Peyer's patch (tissue), 4 donors: ENCODE data around the gene KASH5. TPM values are rescaled to one million over a fixed set of nuclear protein-coding genes. Genes with fewer than 3 reads are reported as not detected.

Experiments
- DNase-seq, 3 donors: peaks; one replicate each; pipeline ENCODE4 v3.0.0-alpha.2; 2017 to 2019
- H3K27ac ChIP-seq, 4 donors: fragments of 200-600 bp; sonication (generic); one replicate each; pipeline ENCODE4 v1.5.1; 2016 to 2019
- H3K27me3 ChIP-seq, 2 donors: fragments of 200-600 bp; sonication (generic); one replicate each; pipeline ENCODE4 v1.5.1; 2019
- H3K36me3 ChIP-seq, 3 donors: fragments of 200-600 bp; sonication (generic); one replicate each; pipeline ENCODE4 v1.5.1; 2016 to 2019
- H3K4me1 ChIP-seq, 4 donors: fragments of 200-600 bp; sonication (generic); one replicate each; pipeline ENCODE4 v1.5.1; 2016 to 2019
- H3K4me3 ChIP-seq, 4 donors: fragments of 200-600 bp; sonication (generic); 1 replicate in 3 of 4; 2 replicates in 1 of 4; pipeline ENCODE4 v1.5.1; 2016 to 2019; ENCODE audit warnings: mild to moderate bottlenecking in 1 of 4
- H3K9me3 ChIP-seq, 4 donors: fragments of 200-600 bp; sonication (generic); one replicate each; pipeline ENCODE4 v1.5.1; 2016 to 2019; ENCODE audit warnings: mild to moderate bottlenecking in 1 of 4
- POLR2A ChIP-seq, 2 donors: fragments of 450-650 bp; IDR thresholded peaks; one replicate each; pipeline ENCODE4 v1.5.1; 2017; ENCODE audit warnings: antibody characterized with exemption in 2 of 2, mild to moderate bottlenecking in 2 of 2, moderate library complexity in 2 of 2
- total RNA-seq, 4 donors: library from RNA; depleted of rRNA; stranded (reverse); fragments of >200 nt; gene quantifications; one replicate each; pipeline ENCODE4 v1.1.0, GENCODE V29; 2016
- TF ChIP-seq, protein P1 (sequence below), 6 experiments: fragments of 450-650 bp in 4 of 6; fragments of 200-600 bp in 2 of 6; sonication (generic) in 1 of 6; IDR thresholded peaks; one replicate each; pipeline ENCODE4 v1.5.1; 2017 to 2019; ENCODE audit warnings: antibody characterized with exemption in 6 of 6, mild to moderate bottlenecking in 3 of 6, moderate library complexity in 1 of 6

The KASH5 gene
- total RNA-seq, 4 donors from 2014 or later = not detected

DNA sequence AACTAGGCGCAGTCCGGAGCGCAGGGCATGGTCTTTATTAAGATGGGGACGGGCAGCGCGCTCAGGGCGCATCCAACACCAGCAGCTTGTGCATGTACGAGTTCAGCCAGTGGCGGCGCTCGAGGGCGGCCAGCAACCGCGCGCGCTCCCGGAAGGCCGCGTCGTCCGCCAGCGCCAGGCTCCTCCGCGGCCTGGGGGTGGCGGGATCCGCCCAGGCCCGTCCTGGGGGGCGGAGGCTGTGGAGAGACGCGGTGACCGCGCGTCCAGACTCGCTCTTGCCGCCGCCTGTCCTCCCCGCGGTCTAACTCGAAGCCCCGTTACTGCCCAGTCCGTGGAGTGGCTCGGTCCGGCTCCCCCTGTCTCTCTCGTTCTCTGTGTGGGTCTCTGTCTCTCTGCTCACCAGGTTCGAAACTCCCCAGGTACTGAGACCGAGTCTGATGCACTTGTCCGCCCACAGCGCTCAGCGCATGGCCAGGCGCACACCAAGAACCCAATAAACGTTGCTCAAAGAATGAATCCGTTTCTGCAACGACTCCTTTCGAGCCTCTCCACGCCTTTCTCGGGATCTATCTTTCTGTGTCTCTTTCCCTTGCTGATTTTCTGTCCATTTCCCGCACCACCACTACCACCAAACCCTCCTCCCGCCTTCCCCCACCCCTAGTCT lies 34.5 kb downstream of the KASH5 start:
- H3K9me3 ChIP-seq = no peaks in the 10 kb centered on the region
- TF ChIP-seq, protein P1, sequence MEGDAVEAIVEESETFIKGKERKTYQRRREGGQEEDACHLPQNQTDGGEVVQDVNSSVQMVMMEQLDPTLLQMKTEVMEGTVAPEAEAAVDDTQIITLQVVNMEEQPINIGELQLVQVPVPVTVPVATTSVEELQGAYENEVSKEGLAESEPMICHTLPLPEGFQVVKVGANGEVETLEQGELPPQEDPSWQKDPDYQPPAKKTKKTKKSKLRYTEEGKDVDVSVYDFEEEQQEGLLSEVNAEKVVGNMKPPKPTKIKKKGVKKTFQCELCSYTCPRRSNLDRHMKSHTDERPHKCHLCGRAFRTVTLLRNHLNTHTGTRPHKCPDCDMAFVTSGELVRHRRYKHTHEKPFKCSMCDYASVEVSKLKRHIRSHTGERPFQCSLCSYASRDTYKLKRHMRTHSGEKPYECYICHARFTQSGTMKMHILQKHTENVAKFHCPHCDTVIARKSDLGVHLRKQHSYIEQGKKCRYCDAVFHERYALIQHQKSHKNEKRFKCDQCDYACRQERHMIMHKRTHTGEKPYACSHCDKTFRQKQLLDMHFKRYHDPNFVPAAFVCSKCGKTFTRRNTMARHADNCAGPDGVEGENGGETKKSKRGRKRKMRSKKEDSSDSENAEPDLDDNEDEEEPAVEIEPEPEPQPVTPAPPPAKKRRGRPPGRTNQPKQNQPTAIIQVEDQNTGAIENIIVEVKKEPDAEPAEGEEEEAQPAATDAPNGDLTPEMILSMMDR (IDR thresholded peaks at IDR 0.05) = peak in 3 of 6 experiments; percentile 16 to 39 (median 36)
- no peak for TF ChIP-seq POLR2A (IDR thresholded peaks at IDR 0.05)
- peaks cover 3 to 21% (median 16%) of the 10 kb centered on the region in 4 donors for H3K4me1 ChIP-seq
- H3K27me3 ChIP-seq = peaks cover 0 to 58% of the 10 kb centered on the region in 2 donors
- no peak overlapping the region for H3K27ac ChIP-seq
- no peaks in the 10 kb centered on the region for H3K36me3 ChIP-seq
- no peak for DNase-seq
- H3K4me3 ChIP-seq = peak overlapping the region in 3 of 4 donors; percentile 23 to 41 (median 24)

DNA sequence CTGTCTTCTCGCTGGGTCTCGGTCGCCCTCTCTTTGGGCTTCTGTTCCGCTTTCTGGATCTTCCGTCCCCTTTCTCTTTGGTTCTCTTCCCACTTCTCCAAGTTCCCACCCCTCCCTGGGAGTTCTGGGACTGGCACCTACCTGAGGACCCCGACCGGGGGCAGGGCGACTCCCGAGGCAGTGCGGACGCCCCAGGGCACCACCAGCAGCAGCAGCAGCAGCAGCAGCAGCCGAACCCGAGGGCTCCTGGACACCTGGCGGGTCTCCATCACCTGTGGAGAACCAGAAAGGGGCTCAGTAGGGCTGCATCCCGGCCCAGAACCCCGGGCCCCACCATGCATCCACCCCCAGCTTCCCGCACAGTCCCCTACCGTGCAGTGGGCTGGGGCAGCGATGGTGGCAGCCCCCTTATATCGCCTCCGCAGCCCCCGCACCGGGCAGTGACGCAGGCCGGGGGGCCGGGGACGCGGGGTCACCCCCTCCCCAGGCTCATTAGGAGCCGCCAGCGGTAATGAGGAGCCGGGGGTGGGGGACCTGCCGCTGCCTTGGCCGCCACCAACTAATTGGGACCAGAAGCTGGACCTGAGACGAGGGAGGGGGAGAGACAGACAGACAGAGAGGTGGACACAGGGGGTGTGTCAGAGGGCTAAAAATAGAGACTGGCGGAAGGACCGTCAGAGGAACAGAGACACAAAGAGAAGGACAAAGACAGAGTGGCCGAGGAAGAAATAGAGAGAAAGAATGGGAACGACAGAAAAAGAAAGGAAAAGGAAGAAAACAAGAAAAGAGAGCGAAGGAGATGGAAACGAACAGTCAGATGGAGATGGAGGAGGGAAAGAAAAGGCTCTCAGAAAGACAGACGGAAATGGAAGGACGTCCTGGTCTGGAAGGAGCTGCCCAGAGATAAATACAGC lies 35.3 kb downstream of the KASH5 start, which contains the start of gene PTH2:
Gene PTH2 (minus strand): TSS at position 371 of the 914 bp plus-strand sequence. CDS start 102 bp downstream, at position 269.
- TF ChIP-seq, protein P1 (IDR thresholded peaks at IDR 0.05) = no peak
- no peak for TF ChIP-seq POLR2A (IDR thresholded peaks at IDR 0.05)
- Histone ChIP-seq H3K27me3 (peaks cover 0 to 65% of the 10 kb centered on the region in 2 donors), H3K9me3 (no peaks in the 10 kb centered on the region), H3K4me1 (peaks cover 3 to 27% (median 19%) of the 10 kb centered on the region in 4 donors), H3K4me3 (peak within 1 kb of the TSS in 3 of 4 donors; percentile 23 to 41 (median 24)), H3K27ac (no peak within 1 kb of the TSS), H3K36me3 (no peaks in the 10 kb centered on the region)
- no peak for DNase-seq

DNA sequence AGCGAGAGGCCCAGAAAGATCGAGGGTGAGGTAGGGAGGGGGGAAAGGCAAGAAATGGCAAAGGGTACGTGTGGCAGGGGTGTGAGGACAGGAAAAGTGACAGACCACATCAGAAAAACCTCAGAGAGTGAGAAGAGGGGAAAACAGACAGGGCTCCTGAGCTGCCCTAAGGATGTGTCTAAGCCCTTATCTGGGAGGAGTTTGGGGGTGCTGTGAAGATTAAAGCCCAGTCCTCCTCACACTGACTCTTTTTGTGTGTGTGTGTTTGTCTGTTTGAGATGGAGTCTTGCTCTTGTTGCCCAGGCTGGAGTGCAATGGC lies 35.9 kb downstream of the KASH5 start:
- Histone ChIP-seq H3K4me3 (no peak overlapping the region), H3K9me3 (no peaks in the 10 kb centered on the region), H3K27me3 (peaks cover 0 to 71% of the 10 kb centered on the region in 2 donors), H3K27ac (no peak overlapping the region), H3K4me1 (peaks cover 3 to 32% (median 21%) of the 10 kb centered on the region in 4 donors), H3K36me3 (no peaks in the 10 kb centered on the region)
- TF ChIP-seq, protein P1 (IDR thresholded peaks at IDR 0.05) = no peak
- TF ChIP-seq POLR2A (IDR thresholded peaks at IDR 0.05) = no peak
- no peak for DNase-seq

DNA sequence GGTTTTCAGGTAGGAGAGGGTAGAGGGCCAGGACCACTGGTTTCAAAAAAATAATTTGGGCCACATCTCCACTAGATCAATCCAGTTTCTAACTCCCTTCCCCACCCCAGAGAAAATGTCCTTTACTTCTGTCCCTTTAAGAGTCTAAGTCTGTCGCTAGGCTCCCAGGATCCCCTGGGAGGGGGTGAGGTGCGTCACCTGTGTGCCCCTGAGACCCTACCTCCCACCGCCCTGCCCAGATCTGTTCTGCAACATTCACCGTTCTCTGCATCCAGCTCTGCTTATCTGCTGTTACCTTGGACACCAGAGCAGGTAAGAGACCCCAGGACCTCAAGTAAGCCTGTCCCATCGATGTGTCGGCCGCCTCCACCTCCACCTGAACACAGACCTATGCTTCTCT lies 37.1 kb downstream of the KASH5 start, which contains the start of gene GFY:
Gene GFY (plus strand): TSS at position 211 of the 400 bp plus-strand sequence. CDS start 1,043 bp downstream, outside the sequence.
- H3K27ac ChIP-seq = no peak within 1 kb of the TSS
- H3K36me3 ChIP-seq = no peaks in the 10 kb centered on the region
- peaks cover 0 to 74% of the 10 kb centered on the region in 2 donors for H3K27me3 ChIP-seq
- DNase-seq = no peak
- TF ChIP-seq POLR2A (IDR thresholded peaks at IDR 0.05) = no peak
- TF ChIP-seq, protein P1 (IDR thresholded peaks at IDR 0.05) = no peak
- no peaks in the 10 kb centered on the region for H3K9me3 ChIP-seq
- no peak within 1 kb of the TSS for H3K4me3 ChIP-seq
- H3K4me1 ChIP-seq = peaks cover 3 to 32% (median 21%) of the 10 kb centered on the region in 4 donors

DNA sequence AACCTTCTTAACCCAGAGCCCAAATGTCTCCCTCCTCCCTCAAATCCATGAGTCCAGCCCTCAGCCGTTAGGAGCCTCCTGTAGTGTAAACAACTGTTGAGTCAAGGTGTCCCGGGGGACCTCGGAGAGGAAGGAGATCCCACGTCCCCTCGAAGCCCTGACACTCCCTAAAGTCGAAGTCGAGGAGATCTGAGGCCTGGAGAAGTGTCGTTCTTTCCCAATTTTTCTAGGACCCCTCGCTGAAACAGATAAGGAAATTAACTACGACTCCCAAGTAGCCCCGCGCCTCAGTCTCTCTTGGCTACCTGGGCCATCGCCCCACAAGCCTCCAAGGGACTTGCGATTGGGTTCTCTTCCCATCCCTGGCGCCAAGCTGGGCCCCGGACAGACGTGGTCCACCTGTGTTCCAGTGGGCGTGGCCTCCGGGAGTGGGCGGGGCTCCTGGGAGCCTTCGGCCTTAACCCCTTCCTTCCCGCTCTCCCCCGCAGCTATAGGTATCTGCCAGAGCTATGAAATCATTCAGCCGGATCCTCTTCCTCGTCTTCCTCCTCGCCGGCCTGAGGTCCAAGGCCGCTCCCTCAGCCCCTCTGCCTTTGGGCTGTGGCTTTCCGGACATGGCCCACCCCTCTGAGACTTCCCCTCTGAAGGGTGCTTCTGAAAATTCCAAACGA lies 38.0 kb downstream of the KASH5 start:
- H3K4me3 ChIP-seq = no peak overlapping the region
- no peaks in the 10 kb centered on the region for H3K9me3 ChIP-seq
- peaks cover 3 to 30% (median 21%) of the 10 kb centered on the region in 4 donors for H3K4me1 ChIP-seq
- TF ChIP-seq POLR2A (IDR thresholded peaks at IDR 0.05) = no peak
- TF ChIP-seq, protein P1 (IDR thresholded peaks at IDR 0.05) = no peak
- H3K27ac ChIP-seq = no peak overlapping the region
- no peaks in the 10 kb centered on the region for H3K36me3 ChIP-seq
- DNase-seq = no peak
- H3K27me3 ChIP-seq = peaks cover 0 to 73% of the 10 kb centered on the region in 2 donors
